K562 (cell line): ENCODE results near the gene EMP2. TPM values are rescaled to one million over a fixed set of nuclear protein-coding genes. Genes with fewer than 3 reads are reported as not detected.

Experiments
- CEBPB ChIP-seq: fragments of 450-650 bp; IDR thresholded peaks from 2 replicates; pipeline ENCODE4 v1.6.1; 2016; ENCODE audit warnings: missing genetic modification characterization, missing compliant biosample characterization
- CEBPG ChIP-seq, 3 experiments: fragments of 200-800 bp in 1 of 3; sonication (Bioruptor generic) in 1 of 3; sonication (generic) in 1 of 3; formaldehyde crosslinking in 1 of 3; IDR thresholded peaks in 2 of 3; conservative IDR thresholded peaks in 1 of 3; 2 replicates each; pipeline versions ENCODE4 v1.6.1 to v1.8.0; 2016 to 2022; ENCODE audit warnings: missing compliant biosample characterization in 2 of 3, missing genetic modification characterization in 2 of 3, mild to moderate bottlenecking in 1 of 3, missing genetic modification reagents in 1 of 3
- polyA plus RNA-seq, 8 experiments: library from polyadenylated mRNA; depleted of rRNA in 4 of 8; stranded (reverse) in 5 of 8; unstranded in 3 of 8; fragments of >200 nt; fragmentation: Nextera tagmentation in 2 of 8; fragmentation: Illumina TruSeq in 1 of 8; extraction: Ambion mirVana in 2 of 8; extraction: Trizol in 1 of 8; gene quantifications; 2 replicates each; pipeline versions ENCODE4 v1.2.1 to v1.2.3, GENCODE V29; 2011 to 2014; ENCODE audit warnings: inconsistent platforms in 1 of 8, missing spikeins in 1 of 8
- total RNA-seq, 7 experiments: library from RNA; depleted of rRNA in 6 of 7; stranded (reverse); fragments of >200 nt in 6 of 7; fragmentation: Illumina TruSeq in 2 of 7; extraction: Trizol in 2 of 7; gene quantifications; 2 replicates each; pipeline versions ENCODE4 v1.2.1 to v1.2.3, GENCODE V29; 2011 to 2021; ENCODE audit warnings: low replicate concordance in 1 of 7
- TF ChIP-seq, protein P1 (sequence below): fragments of 450-650 bp; IDR thresholded peaks from 2 replicates; pipeline ENCODE4 v1.6.1; 2016; ENCODE audit warnings: mild to moderate bottlenecking, moderate library complexity

Gene EMP2
- total and polyA plus RNA-seq, 9 of the 15 experiments (the other 6 are each of a cell fraction or from before 2014, with no cell fraction given) = 0.73 to 6.2 (median 3.1) TPM

DNA sequence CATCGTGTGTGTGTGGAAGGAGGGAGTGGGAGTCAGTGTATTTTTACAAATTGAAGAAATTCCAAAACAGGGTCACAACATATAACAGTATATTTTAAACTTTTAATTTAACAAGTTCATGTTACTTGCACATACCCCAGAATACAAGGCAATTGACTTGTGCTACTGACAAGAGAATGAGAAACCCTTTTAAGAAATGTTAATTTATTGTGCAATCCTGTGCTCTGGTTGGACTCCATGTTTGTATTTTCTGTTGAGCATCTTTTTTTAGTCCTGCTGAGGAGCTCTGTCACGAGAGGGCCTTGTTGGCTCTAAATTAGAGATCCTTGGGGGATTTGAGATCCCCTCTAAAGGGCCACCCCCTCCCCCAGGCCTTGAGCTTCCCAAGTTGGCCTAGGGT lies 1.1 kb upstream of the EMP2 start (continued):
- TF ChIP-seq, protein P1, sequence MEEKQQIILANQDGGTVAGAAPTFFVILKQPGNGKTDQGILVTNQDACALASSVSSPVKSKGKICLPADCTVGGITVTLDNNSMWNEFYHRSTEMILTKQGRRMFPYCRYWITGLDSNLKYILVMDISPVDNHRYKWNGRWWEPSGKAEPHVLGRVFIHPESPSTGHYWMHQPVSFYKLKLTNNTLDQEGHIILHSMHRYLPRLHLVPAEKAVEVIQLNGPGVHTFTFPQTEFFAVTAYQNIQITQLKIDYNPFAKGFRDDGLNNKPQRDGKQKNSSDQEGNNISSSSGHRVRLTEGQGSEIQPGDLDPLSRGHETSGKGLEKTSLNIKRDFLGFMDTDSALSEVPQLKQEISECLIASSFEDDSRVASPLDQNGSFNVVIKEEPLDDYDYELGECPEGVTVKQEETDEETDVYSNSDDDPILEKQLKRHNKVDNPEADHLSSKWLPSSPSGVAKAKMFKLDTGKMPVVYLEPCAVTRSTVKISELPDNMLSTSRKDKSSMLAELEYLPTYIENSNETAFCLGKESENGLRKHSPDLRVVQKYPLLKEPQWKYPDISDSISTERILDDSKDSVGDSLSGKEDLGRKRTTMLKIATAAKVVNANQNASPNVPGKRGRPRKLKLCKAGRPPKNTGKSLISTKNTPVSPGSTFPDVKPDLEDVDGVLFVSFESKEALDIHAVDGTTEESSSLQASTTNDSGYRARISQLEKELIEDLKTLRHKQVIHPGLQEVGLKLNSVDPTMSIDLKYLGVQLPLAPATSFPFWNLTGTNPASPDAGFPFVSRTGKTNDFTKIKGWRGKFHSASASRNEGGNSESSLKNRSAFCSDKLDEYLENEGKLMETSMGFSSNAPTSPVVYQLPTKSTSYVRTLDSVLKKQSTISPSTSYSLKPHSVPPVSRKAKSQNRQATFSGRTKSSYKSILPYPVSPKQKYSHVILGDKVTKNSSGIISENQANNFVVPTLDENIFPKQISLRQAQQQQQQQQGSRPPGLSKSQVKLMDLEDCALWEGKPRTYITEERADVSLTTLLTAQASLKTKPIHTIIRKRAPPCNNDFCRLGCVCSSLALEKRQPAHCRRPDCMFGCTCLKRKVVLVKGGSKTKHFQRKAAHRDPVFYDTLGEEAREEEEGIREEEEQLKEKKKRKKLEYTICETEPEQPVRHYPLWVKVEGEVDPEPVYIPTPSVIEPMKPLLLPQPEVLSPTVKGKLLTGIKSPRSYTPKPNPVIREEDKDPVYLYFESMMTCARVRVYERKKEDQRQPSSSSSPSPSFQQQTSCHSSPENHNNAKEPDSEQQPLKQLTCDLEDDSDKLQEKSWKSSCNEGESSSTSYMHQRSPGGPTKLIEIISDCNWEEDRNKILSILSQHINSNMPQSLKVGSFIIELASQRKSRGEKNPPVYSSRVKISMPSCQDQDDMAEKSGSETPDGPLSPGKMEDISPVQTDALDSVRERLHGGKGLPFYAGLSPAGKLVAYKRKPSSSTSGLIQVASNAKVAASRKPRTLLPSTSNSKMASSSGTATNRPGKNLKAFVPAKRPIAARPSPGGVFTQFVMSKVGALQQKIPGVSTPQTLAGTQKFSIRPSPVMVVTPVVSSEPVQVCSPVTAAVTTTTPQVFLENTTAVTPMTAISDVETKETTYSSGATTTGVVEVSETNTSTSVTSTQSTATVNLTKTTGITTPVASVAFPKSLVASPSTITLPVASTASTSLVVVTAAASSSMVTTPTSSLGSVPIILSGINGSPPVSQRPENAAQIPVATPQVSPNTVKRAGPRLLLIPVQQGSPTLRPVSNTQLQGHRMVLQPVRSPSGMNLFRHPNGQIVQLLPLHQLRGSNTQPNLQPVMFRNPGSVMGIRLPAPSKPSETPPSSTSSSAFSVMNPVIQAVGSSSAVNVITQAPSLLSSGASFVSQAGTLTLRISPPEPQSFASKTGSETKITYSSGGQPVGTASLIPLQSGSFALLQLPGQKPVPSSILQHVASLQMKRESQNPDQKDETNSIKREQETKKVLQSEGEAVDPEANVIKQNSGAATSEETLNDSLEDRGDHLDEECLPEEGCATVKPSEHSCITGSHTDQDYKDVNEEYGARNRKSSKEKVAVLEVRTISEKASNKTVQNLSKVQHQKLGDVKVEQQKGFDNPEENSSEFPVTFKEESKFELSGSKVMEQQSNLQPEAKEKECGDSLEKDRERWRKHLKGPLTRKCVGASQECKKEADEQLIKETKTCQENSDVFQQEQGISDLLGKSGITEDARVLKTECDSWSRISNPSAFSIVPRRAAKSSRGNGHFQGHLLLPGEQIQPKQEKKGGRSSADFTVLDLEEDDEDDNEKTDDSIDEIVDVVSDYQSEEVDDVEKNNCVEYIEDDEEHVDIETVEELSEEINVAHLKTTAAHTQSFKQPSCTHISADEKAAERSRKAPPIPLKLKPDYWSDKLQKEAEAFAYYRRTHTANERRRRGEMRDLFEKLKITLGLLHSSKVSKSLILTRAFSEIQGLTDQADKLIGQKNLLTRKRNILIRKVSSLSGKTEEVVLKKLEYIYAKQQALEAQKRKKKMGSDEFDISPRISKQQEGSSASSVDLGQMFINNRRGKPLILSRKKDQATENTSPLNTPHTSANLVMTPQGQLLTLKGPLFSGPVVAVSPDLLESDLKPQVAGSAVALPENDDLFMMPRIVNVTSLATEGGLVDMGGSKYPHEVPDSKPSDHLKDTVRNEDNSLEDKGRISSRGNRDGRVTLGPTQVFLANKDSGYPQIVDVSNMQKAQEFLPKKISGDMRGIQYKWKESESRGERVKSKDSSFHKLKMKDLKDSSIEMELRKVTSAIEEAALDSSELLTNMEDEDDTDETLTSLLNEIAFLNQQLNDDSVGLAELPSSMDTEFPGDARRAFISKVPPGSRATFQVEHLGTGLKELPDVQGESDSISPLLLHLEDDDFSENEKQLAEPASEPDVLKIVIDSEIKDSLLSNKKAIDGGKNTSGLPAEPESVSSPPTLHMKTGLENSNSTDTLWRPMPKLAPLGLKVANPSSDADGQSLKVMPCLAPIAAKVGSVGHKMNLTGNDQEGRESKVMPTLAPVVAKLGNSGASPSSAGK = no peak
- TF ChIP-seq CEBPG (CRISPR knock-in tag; IDR thresholded peaks at IDR 0.05) = no peak; the same call in 1 of the 2 replicates
- peak; percentile 45 to 62; a peak in 2 of 4 replicates for TF ChIP-seq CEBPG (tag; conservative IDR thresholded peaks at IDR 0.05 in 1 of 2, IDR thresholded peaks at IDR 0.05 in 1 of 2)
- TF ChIP-seq CEBPB = peak; percentile 83
